Peyer's patch (tissue), 4 donors: ENCODE results near the gene DOK6.

ENCODE experiments used
- POLR2A ChIP-seq, 2 donors: fragments of 450-650 bp; IDR thresholded peaks; one replicate each; pipeline ENCODE4 v1.5.1; 2017; ENCODE audit warnings: antibody characterized with exemption in 2 of 2, mild to moderate bottlenecking in 2 of 2, moderate library complexity in 2 of 2
- TF ChIP-seq, protein P1 (sequence below), 6 experiments: fragments of 450-650 bp in 4 of 6; fragments of 200-600 bp in 2 of 6; sonication (generic) in 1 of 6; IDR thresholded peaks; one replicate each; pipeline ENCODE4 v1.5.1; 2017 to 2019; ENCODE audit warnings: antibody characterized with exemption in 6 of 6, mild to moderate bottlenecking in 3 of 6, moderate library complexity in 1 of 6

DNA sequence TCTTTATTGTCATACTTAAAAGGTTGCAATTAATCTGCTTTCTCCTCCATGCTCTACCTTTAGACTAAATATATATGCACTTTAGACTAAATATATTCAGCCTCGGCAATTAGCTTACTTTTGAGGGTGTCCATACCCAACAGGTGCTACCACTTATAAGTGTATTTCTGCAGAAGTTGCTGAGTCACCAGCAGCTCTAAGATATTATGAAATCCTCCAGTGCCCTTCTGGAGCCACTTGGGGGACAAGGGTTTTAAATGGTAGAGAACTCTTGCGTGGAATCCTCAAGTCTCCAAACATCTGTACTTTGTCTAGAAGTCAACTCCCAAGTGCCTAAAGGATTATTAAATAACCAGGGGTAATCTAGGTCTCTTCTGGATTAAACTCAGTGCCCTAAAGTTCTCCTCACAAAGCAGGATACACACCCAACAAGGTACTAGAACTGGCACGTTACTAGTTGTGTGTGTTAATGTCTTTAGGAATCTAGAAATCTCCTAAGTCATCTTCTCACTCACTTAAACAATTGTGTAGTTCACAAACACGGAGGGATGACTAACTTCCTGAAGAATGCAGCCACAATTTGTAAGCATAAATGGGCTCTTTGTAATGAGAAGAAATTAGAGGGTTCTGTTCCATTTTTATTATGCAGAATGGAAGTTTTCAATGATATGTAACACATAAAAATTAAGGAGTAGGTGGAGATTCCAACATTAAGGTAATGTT, 387.3 kb downstream of the DOK6 start:
- TF ChIP-seq, protein P1, sequence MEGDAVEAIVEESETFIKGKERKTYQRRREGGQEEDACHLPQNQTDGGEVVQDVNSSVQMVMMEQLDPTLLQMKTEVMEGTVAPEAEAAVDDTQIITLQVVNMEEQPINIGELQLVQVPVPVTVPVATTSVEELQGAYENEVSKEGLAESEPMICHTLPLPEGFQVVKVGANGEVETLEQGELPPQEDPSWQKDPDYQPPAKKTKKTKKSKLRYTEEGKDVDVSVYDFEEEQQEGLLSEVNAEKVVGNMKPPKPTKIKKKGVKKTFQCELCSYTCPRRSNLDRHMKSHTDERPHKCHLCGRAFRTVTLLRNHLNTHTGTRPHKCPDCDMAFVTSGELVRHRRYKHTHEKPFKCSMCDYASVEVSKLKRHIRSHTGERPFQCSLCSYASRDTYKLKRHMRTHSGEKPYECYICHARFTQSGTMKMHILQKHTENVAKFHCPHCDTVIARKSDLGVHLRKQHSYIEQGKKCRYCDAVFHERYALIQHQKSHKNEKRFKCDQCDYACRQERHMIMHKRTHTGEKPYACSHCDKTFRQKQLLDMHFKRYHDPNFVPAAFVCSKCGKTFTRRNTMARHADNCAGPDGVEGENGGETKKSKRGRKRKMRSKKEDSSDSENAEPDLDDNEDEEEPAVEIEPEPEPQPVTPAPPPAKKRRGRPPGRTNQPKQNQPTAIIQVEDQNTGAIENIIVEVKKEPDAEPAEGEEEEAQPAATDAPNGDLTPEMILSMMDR (IDR thresholded peaks at IDR 0.05), result no peak
- TF ChIP-seq POLR2A (IDR thresholded peaks at IDR 0.05), result no peak
